HG02571 (cell line): ENCODE results near the gene GDNF.
"Not testable (repeated sequence)": the region's sequence is repeated elsewhere in the genome, so short reads cannot be mapped to it uniquely, and the experiment has no call there.

Experiments used
- ATAC-seq: cut with Tn5 transposase; IDR thresholded peaks from one replicate; pipeline ENCODE4 v1.9.1; 2021; ENCODE audit warnings: mild to moderate bottlenecking, moderate library complexity; ENCODE audit not compliant: unreplicated experiment

GDNF gene

GRCh38 chr5:37787742-37788141, 52.1 kb downstream of the GDNF start:
- no peak for ATAC-seq

- ATAC-seq = no peak
These were observed 52.9 kb downstream of the GDNF start for GRCh38 chr5:37786862-37787519.

GRCh38 chr5:37786416-37786815, 53.4 kb downstream of the GDNF start:
- no peak for ATAC-seq

- not testable (repeated sequence) for ATAC-seq
These were observed 58.4 kb downstream of the GDNF start for GRCh38 chr5:37781409-37781808.

GRCh38 chr5:37777432-37778130, 62.3 kb downstream of the GDNF start:
- no peak for ATAC-seq

- ATAC-seq = no peak
These were observed 63.0 kb downstream of the GDNF start for GRCh38 chr5:37776826-37777225.

GRCh38 chr5:37774912-37775483, 64.8 kb downstream of the GDNF start:
- no peak for ATAC-seq

- no peak for ATAC-seq
These were observed 66.0 kb downstream of the GDNF start for GRCh38 chr5:37773809-37774208.

- ATAC-seq = no peak
These were observed 67.6 kb downstream of the GDNF start for GRCh38 chr5:37772255-37772654.

- ATAC-seq = no peak
These were observed 68.1 kb downstream of the GDNF start for GRCh38 chr5:37771731-37772130.

GRCh38 chr5:37771203-37771611, 68.6 kb downstream of the GDNF start:
- ATAC-seq = no peak

GRCh38 chr5:37770786-37771185, 69.1 kb downstream of the GDNF start:
- no peak for ATAC-seq

GRCh38 chr5:37769840-37770239, 70.0 kb downstream of the GDNF start:
- ATAC-seq = no peak

GRCh38 chr5:37769108-37769507, 70.7 kb downstream of the GDNF start:
- ATAC-seq = no peak

GRCh38 chr5:37768371-37768770, 71.5 kb downstream of the GDNF start:
- no peak for ATAC-seq

GRCh38 chr5:37767961-37768360, 71.9 kb downstream of the GDNF start:
- ATAC-seq = no peak

- no peak for ATAC-seq
These were observed 72.6 kb downstream of the GDNF start for GRCh38 chr5:37767251-37767650.
